Activated CD4-positive, CD25-positive, alpha-beta regulatory T cell treated with anti-CD3 and anti-CD28 coated beads, Interleukin-2, amount 50 U/mL, for 24 hours (primary cell): ENCODE results near the gene ANKH.

ENCODE experiments used
- ATAC-seq, 2 donors: fragments of 150-1000 bp; cut with Tn5 transposase; one replicate each; pipeline ENCODE4 v1.10.0; 2021; ENCODE audit warnings: mild to moderate bottlenecking in 1 of 2, moderate library complexity in 1 of 2

Gene ANKH

DNA sequence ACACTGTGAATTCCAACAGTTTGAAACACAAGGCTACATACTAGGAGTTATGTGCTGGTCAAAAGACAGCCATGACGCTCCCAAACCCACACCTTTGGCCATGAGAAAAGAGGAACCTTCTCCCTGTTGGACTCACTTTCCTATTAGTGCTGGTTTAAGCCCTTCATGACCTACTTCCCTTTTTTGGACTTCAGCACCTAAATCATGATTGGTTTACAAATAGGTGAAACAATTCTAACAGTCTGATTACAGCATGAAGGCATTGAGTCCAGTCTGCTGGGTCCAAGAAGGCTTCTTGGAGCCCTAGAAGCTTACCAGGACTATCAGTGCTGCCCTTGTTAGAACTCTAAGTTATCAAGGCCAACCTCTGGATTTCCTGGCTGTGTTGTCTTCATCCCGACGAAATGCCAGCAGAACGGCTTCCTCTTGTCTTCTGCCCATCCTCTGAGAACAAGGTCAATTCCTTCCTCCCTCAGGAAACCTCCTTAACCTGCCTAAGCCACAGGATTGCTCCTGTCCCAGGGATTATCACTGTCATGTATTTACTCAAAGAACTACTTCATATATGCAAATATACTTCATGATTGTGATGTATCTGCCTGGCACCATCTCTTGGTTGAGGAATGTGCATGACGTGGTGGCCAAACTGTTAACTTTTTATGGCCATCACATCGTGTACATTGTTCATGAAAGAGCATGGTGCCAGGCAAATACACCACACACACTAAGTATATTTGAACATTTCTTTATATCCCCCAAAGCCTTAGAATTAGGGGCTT, 83.6 kb downstream of the ANKH start:
- ATAC-seq, result no peak

DNA sequence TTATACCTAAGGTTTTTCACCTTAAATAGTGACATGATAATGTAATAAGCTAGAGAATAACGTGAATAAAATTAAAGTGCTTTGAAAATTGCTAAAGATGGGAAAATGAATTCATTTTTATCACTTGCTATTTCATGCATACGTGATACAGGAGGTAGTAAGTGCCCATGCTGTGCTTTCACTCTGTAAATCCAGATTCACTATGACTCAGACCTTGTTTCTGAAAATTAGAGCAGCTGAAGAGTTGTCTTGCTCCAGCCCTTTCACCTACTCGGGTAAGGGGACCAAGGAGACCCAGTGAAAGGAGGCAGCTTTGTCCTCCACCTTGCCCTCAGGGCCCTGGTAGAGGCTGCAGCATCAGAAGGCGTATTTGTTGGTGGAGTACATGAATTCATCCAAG, 87.9 kb downstream of the ANKH start:
- peak; percentile 73 to 79 for ATAC-seq

DNA sequence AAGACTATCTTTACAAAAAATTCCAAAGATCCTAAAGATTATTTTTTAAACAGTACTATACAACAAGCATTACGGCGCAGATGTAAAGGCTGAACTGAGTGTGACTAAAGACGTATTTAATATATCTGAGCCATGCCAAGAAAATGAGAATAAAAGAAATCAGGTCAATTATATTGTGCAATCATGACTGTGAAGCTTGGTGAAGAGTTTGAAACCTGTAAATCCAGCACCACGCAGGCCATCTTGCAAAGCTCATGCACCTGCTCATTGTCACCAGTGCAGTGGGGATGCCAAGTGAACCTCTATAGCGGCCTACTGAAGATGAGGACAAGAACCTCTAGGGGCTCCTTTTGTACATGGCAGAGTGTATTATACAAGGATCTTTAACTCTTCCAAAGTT, 89.0 kb downstream of the ANKH start:
- no peak for ATAC-seq

DNA sequence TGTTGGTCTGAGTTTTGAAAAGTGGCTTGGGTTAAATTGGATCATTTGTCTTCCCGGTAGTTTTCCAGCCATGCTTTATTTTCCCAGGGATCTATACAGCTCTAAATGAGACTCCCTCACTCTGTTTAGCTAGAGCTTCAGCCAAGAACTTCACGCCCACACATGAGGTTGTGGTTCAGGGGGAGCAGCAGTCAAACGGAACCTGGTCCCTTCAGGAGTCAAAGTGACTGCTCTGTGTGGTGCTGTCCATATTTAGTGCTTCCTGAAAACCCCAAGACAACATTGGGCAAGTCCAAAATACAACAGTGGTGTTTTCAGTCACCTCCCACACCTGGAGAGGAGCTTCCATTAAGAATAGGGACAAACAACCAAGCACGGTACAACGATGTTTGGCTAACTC, 90.5 kb downstream of the ANKH start:
- no peak for ATAC-seq

DNA sequence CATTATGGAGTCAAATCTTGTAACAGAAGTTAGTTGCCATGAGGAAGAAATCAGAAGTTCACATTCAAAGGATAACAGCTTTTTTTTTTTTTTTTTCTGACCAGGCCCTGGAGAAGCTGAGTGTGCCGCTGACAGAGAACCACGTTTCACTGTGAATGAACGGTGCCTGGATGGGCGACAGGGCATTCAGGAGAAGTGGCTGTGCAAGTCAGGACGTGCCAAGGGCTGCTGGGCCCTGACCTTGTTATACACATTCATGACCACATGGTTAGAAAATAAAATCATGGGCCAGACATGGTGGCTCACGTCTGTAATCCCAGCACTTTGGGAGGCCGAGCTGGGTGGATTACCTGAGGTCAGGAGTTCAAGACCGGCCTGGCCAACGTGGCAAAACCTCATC, 91.6 kb downstream of the ANKH start:
- ATAC-seq, result no peak

DNA sequence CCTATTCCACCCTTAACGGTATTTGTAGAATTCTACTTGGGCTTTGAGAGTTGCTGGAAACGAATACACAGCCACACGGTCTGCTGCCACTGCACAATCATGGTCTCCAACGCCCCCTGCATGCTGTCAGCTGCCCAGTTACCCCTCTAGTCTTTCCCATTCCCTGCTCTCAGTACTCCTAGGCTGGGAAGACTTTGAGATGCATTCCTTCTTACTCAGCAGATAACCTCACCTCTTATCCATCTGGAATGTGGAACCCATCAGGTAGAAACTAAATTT, 92.8 kb downstream of the ANKH start:
- no peak for ATAC-seq

DNA sequence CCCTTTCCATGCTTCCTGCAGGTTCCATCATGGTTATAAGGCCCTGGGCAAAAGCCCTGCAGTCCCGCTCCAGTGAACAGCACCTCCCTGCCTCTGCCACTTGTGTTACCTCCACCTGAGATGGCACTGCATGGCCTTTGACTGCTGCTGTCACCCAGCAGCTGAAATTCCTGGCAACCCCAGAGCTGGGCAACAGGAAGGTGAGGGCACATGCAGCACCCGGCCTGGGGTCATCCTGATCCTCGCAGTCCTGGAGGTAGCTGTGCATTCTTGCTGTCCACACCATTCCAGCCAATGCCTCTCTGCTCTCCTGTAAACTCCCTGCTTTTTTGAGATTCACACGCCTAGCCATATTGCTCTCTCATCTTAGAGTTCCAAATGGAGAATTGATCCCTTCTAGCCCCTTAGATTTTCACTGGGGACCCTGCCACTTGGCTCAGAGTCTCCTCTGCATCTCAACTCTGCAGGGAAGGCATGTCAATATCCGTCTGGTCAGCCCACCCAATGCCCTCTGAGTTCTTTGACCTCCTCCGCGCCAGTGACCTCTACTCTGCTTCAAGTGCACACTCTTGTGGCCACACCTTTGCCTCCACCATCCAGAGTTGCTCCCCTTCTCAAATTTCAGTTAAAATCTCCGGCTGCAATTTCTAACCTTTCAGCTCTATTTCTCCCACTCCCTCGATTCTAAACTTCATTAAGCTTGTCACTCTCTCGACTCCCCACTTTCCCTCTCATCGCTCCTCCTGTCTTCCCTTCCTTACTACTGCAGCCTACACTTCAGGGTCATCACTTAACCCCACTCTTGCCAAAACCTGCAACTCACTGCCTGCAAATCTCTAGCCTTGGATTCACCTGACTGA, 93.4 kb downstream of the ANKH start:
- ATAC-seq, result no peak

DNA sequence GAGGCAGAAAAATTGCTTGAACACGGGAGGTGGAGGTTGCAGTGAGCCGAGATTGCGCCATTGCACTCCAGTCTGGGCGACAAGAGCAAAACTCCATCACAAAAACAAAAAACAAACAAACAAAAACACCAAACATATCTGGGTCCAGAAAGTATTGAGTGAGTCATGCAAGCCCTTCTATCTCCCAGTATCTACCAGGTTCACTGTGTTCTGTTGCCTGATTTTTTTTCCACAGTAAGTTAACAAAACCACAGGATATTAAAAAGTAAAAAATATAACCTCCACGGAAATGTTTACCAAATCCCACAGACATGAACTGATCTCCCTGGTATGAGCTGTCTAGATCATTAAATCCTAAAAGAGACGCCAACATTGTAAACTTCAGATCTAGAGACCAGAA, 94.4 kb downstream of the ANKH start:
- no peak for ATAC-seq

DNA sequence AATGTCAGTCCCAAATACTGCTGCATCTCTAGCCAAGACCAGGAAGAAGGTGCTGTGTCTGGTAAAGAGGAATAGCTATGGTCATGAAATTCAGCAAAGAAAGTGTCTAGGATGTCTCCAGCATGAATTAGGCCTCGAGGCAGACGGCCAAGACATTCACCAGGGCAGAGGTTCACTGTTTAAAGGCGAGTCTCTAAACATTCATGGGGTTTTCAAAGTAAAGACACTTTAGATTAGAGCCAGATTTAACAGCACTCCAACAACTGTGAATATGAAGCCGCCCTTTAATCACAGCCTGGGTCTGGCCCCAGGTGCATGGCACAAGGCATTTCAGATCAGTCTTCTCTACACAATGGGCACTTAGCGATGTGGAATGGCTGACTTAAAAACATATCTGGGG, 95.0 kb downstream of the ANKH start:
- ATAC-seq, result no peak

DNA sequence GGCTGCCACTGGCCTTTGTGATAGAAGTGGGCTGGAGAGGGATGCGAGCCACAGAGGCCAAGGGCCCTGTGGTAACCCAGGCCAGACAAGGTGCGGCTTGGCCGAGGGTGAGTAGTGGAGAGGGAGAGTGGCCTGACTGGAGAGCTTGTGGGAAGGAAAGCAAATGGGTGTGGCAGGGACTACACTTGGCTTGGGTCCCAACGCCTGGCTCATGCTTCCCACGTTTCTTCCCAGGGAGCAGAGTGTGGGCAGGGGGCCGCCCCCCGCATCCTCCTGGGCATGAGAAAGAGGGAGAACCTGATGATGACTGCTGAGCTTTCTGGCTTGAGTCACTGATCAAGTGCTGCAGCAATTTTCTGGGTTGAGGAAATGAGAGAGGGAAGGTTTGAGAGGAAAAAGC, 95.7 kb downstream of the ANKH start:
- no peak for ATAC-seq

DNA sequence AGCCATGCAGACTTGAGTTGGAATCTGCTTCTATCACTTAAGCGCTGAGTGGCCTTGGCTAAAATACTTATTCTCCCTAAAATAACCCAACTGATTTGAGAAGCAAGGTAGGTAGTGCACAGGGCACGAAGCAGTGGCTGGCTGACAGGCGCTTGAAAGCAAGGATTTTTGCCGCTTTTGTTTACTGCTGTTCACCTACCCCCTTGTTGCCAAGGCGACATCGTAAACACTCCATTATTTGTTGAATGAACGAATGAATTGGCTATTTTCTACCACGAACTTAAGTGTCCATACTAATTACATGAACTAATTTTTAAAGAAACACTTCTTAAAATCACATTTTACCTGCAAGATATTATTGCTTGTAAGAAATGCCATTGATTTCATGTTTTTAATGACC, 98.0 kb downstream of the ANKH start:
- no peak for ATAC-seq

DNA sequence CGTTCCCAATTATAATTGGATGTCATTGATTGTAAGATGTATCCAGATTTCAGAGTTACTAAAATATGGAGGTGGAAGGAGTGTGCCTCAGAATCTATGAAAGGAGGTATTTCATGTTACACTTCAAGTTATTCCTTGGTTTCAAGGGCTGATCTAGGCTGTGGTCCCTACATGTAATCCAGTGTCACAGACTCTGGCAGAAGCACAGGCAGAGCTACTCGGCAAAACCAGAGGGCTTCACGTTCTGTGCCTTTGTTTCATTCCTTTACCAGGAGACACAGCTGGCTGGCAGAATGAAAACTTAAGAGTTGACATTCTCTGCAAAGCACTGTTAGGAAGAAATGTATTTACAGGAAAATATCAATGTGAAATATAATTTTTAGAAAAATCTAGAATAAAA, 99.6 kb downstream of the ANKH start:
- ATAC-seq, result no peak

DNA sequence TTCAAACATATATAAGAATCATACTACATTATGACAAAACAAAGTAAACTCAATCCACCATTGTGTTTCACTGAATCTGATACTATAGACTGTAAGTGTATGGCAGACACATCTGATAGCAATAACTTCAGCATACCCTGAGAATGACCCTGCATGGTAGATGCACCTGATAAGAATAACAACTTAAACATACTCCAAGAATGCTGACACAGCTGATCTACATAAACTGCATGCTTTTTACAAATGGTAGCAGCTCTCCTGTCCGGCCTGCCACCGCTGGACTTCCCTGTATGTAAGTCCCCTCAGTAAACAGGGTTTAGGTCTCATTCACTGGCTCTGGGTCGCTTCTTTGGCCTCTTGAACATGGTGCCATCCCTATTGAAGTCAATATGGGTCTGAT, 100.4 kb downstream of the ANKH start:
- no peak for ATAC-seq

DNA sequence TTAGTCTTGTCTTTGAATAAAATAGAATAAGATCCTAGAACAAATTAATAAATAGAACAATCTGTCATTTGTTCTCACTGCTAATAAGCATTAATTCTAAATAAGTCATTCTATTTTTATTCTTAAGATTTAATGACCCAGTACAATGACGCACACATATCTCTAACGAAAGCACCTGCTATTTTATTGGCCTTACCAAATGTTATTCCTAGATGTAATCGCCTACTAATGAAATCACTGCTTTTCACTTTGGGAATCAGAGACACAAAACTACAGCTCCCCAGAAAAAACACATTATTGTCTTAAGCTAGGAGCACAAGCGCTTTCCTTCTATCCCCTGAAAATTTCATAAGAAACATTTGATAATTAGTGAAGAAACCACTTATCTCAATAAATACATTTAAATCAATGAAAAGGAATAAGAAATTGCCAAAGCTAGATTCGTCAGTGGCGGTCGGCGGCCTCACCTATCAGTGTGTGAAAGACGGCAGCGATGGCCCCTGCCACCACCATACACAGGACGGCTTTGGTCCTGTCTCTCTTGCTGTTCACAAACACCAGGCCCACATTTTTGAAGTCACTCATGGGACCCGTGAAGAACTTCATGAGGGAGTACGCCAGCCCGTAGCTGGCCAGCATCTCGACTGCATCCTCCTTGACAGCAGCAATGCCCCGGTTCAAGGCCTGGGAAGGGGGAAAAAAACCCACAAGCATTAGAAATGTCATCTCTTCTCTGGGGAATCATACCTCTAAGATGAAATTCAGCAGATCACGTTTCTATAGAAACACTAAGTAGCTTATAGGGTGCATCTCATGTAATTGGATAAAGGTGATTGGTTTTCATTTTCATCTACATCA, 102.8 kb downstream of the ANKH start:
- no peak for ATAC-seq

DNA sequence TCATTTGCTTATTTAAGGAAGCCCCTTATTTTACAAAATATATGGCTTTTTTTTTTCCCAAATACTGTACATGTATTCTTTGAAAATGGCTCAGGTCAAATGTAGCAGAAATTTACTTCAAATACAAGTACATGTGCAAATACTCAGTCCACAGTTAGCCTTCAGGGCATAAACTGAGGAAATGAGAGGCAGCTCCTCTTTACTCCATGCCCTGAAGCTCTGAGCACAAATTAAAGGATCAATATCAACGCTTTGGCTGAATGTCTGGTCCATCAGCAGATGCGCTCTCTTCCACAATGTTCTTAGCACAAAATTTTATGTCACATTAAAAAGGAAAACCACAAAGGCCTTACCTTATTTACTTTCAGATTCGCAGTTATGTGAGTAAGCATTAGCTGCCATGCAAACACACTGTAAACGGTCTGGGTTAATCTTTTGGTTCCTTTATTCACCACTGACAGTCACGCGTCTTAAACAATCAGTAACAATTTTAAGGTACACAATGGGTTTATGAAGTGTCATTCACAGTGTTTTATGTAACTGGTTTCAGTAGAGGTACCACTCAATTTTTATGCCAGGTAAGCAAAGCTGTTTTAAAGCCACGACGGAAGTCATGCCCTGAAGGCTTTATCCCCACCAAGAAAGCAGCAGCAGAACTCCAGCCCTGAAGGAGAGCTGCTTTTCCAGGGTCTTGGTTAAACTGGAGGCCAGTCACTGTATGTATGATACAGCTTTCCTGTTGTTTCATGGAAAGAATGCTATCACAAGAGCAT, 103.7 kb downstream of the ANKH start:
- ATAC-seq, result peak in 1 of 2 donors; percentile 66

DNA sequence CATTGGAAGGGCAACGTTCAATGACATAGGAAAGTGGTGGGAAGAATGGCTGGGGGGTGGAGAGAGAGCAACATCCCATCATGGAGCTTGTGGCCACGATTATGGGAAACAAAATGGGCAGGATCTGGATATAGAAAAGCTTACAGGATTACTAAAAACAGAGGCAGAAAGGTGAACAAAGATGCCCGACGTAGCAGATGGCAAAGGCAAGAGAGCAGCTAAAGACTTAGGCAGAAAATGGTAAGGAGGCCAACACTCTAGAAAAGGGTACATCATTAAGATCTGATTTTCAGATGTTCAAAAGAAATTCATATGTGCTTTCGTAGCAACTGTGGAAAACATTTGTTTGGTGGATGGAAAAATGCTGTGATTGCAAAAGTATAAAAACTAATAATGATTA, 104.5 kb downstream of the ANKH start:
- ATAC-seq, result no peak

DNA sequence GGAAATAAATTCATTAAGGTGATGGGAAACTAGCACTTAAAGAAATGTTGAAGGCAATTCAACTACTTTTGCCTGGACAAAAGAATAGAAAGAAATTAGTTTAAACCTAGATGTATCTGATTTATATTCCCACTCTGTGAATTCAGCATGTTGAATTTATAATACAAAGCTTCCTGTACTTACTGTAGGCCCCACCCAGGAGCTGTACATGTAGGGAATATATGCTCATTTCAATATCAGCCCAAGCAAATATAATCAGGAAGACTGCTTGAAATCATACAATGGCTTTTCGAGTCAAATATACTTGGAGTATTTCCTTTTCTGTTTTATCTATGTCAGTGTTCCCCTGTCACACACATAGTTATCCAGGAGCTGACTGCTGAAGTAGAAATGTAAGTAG, 105.0 kb downstream of the ANKH start:
- no peak for ATAC-seq

DNA sequence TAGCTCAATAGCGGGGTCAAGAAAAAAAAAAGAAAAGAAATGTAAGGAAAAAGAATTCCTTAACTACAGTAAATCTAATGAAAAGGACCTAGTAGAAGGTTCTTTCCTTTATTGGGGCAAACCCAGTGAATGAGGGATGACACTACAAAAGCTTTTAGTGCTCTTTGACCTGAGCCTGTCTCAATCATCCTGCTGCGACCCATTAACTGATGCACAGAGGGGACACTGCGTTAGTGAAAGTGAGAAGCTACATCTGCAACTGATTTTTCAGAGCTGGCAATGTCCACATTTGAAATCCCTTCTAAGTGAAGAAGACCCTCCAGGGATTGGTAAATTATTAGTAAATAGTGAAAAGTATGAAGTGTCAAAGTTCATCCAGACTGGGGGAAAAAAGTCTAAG, 106.0 kb downstream of the ANKH start:
- no peak for ATAC-seq

DNA sequence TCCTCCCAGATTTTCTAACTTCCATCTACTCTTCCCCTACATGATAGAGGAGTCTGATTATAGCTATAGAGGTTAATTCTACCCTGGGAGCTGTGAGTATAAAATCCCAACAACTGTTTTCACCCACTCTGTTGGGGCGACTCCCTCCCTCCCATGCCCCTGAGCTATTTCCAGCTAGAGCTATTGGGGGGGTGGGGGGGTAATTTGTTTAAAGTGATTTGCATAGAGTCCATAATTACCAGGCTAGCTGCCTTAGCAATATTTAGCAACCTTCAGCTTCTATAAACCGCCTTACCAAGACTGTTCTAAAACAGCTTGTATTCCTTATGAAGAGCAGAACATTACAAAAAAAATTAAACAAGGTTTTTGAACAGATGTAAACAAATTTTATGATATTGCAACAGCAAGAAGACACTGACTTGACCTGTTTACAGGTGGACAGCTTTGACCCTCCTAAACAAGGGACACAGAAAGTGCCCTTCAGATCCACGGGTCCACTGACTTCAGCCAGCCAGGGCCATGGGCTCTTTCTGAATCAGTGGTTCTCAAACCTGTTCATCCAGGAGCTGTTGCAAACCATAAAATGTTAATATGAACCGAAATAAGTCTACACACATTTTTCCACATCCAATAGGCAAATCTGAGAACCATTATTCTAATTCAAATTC, 108.9 kb downstream of the ANKH start:
- ATAC-seq, result no peak

DNA sequence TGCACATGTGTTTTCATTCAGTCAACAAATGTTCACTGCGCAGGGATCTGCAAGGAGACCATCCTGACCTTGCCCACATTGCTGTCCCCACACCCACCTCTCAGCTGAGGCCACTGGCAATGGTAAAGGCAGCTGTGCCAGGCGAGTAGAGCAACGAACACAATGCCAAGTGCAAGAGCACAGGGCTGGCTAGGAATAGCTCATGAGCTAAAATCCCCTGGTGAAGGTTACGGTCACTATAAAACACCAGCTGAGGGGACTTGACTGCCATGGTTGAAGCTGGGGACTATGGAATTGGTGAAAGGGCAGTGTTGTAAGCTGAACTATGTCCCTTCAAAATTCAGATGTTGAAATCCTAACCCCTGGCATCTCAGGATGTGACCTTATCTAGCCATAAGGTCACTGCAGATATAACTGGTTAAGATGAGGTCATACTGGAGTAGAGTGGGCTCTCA, 111.0 kb downstream of the ANKH start:
- no peak for ATAC-seq

DNA sequence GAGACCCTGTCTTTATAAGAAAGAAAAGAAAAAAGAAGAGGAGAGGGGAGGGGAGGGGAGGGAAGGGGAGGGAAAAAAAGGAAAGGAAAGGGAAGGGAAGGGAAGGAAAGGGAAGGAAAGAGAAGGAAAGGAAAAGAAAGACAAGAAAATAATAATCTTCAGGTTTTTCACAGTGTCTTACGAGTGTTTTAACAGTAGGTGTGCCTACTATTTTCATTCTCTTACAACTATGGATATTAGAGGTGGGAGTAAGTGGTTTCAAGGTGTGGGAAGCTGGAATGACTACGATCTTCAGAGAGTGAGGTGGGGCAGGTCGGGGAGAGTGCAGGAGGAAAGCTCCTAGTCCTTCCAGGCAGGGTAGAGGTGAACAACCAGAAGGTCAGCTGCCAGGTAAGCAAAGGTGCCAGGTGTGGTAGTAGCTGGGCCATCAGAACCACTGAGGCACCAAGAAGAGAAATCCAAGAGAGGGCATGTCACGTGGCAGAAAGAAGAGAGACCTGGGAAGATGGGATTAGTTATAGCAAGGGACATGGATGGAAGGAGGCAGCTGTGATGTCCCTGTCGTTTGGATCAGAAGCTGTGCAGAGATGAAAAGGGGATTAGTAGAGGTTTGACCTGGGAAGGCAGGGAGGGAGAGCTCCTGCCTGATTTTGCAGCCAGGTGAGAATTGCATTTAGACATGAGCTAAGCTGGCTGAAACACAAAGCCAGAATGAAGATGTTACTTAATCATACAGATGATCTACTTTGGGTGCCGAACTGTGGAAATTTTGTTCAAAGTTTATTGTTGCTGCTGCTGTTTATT, 111.6 kb downstream of the ANKH start:
- ATAC-seq, result no peak
